GM18861 (cell line): Measurements from ENCODE around the gene GCG.

Experiments used
- ATAC-seq: cut with Tn5 transposase; IDR thresholded peaks from one replicate; pipeline ENCODE4 v1.9.1; 2021; ENCODE audit not compliant: unreplicated experiment

Gene GCG

GRCh38 chr2:162152147-162152546 lies at the start of gene GCG:
Gene GCG, minus strand, starts transcription at chr2:162152247. Its CDS starts 3,069 bp downstream, at chr2:162149178.
- ATAC-seq = no peak

GRCh38 chr2:162200636-162201035 lies 48.6 kb upstream of the GCG start:
- no peak for ATAC-seq

- ATAC-seq = no peak
Measured at GRCh38 chr2:162199913-162200312, 47.9 kb upstream of the GCG start.

- no peak for ATAC-seq
Measured at GRCh38 chr2:162198239-162198638, 46.2 kb upstream of the GCG start.

- no peak for ATAC-seq
Measured at GRCh38 chr2:162197069-162197825, 45.2 kb upstream of the GCG start.

- no peak for ATAC-seq
Measured at GRCh38 chr2:162196638-162197037, 44.6 kb upstream of the GCG start.

GRCh38 chr2:162188451-162188850 lies 36.4 kb upstream of the GCG start:
- ATAC-seq = no peak

- no peak for ATAC-seq
Measured at GRCh38 chr2:162185541-162186232, 33.6 kb upstream of the GCG start.

- no peak for ATAC-seq
Measured at GRCh38 chr2:162184821-162185450, 32.9 kb upstream of the GCG start.

GRCh38 chr2:162184359-162184758 lies 32.3 kb upstream of the GCG start:
- no peak for ATAC-seq

GRCh38 chr2:162182395-162182794 lies 30.3 kb upstream of the GCG start:
- ATAC-seq = no peak

GRCh38 chr2:162177301-162177700 lies 25.3 kb upstream of the GCG start:
- no peak for ATAC-seq

GRCh38 chr2:162175714-162176113 lies 23.7 kb upstream of the GCG start:
- ATAC-seq = no peak

GRCh38 chr2:162174746-162175145 lies 22.7 kb upstream of the GCG start:
- ATAC-seq = no peak

- no peak for ATAC-seq
Measured at GRCh38 chr2:162172802-162173370, 20.8 kb upstream of the GCG start.

- no peak for ATAC-seq
Measured at GRCh38 chr2:162166745-162167144, 14.7 kb upstream of the GCG start.

GRCh38 chr2:162166174-162166573 lies 14.1 kb upstream of the GCG start:
- no peak for ATAC-seq

GRCh38 chr2:162164802-162165201 lies 12.8 kb upstream of the GCG start:
- ATAC-seq = no peak

GRCh38 chr2:162159446-162159845 lies 7.4 kb upstream of the GCG start:
- no peak for ATAC-seq

GRCh38 chr2:162156149-162156548 lies 4.1 kb upstream of the GCG start:
- ATAC-seq = no peak

GRCh38 chr2:162155093-162155492 lies 3.0 kb upstream of the GCG start:
- no peak for ATAC-seq
